IMR-90 (cell line): ENCODE measurements around the gene NACC1. TPM values are rescaled to one million over a fixed set of nuclear protein-coding genes. Genes with fewer than 3 reads are reported as not detected.

Experiments
- ATAC-seq: fragments of 200-7000 bp; cut with Tn5 transposase; 2 replicates; pipeline ENCODE4 v1.9.1; 2020; ENCODE audit warnings: low read depth, mild to moderate bottlenecking, moderate library complexity
- BruUV-seq: library from RNA; stranded (reverse); fragments of 400-500 nt; replicated peaks from 2 replicates; lab custom pipeline; 2021; lab: Mats Ljungman, UMichigan
- CTCF ChIA-PET: fragments of 300-600 bp; formaldehyde crosslinking; extraction: SDS; loops from one replicate; lab custom pipeline; 2021; ENCODE audit warnings: antibody characterized with exemption; lab: Yijun Ruan, JAX
- POLR2A ChIA-PET: fragments of 300-600 bp; sonication (Branson Sonifier 250); formaldehyde crosslinking; loops from one replicate; lab custom pipeline; 2022; ENCODE audit warnings: antibody characterized with exemption; ENCODE audit not compliant: unreplicated experiment; lab: Charles Lee
- DNase-seq: peaks from one replicate; pipeline ENCODE4 v3.0.0; 2013
- H2AFZ ChIP-seq: replicated peaks from 2 replicates; pipeline ENCODE3; 2013; ENCODE audit warnings: low read length, mild to moderate bottlenecking; ENCODE audit not compliant: poor library complexity
- H2AK5ac ChIP-seq: 2 replicates; pipeline ENCODE4 v1.6.1; 2013; ENCODE audit warnings: low read depth, low read length, inconsistent platforms
- H2AK9ac ChIP-seq: replicated peaks from 2 replicates; pipeline ENCODE3; 2013; ENCODE audit warnings: mild to moderate bottlenecking, low read depth, low read length, moderate library complexity; ENCODE audit not compliant: poor library complexity
- H2BK120ac ChIP-seq: 2 replicates; pipeline ENCODE4 v1.6.1; 2013; ENCODE audit warnings: low read depth, low read length, inconsistent platforms
- H2BK15ac ChIP-seq: 3 replicates; pipeline ENCODE4 v1.6.1; 2013; ENCODE audit warnings: low read depth, low read length, inconsistent platforms
- H2BK20ac ChIP-seq: 2 replicates; pipeline ENCODE4 v1.6.1; 2013; ENCODE audit warnings: low read depth, mild to moderate bottlenecking, inconsistent platforms, low read length, moderate library complexity
- H2BK5ac ChIP-seq: 2 replicates; pipeline ENCODE4 v1.6.1; 2013; ENCODE audit warnings: mild to moderate bottlenecking, low read depth, low read length, inconsistent platforms; ENCODE audit not compliant: poor library complexity, severe bottlenecking
- H3K14ac ChIP-seq: replicated peaks from 2 replicates; pipeline ENCODE4 v1.6.1; 2013; ENCODE audit warnings: low read depth, low read length, inconsistent platforms
- H3K18ac ChIP-seq: 2 replicates; pipeline ENCODE4 v1.6.1; 2013; ENCODE audit warnings: low read depth, low read length, control low read depth
- H3K23ac ChIP-seq: 2 replicates; pipeline ENCODE4 v1.6.1; 2013; ENCODE audit warnings: low read depth, low read length, inconsistent platforms
- H3K27ac ChIP-seq: 2 replicates; pipeline ENCODE4 v1.5.1; 2013; ENCODE audit warnings: mild to moderate bottlenecking, control low read depth, low read length; ENCODE audit not compliant: insufficient read depth
- H3K27me3 ChIP-seq: 2 replicates; pipeline ENCODE4 v1.6.1; 2013; ENCODE audit warnings: low read length; ENCODE audit not compliant: control insufficient read depth, insufficient read depth
- H3K36me3 ChIP-seq: 2 replicates; pipeline ENCODE4 v1.6.1; 2013; ENCODE audit warnings: low read length, mixed read lengths; ENCODE audit not compliant: control insufficient read depth, insufficient read depth
- H3K4ac ChIP-seq: 2 replicates; pipeline ENCODE4 v1.6.1; 2013; ENCODE audit warnings: low read depth, low read length, inconsistent platforms
- H3K4me1 ChIP-seq: 2 replicates; pipeline ENCODE4 v1.6.1; 2013; ENCODE audit warnings: low read length, mixed read lengths; ENCODE audit not compliant: control insufficient read depth, insufficient read depth
- H3K4me2 ChIP-seq: 2 replicates; pipeline ENCODE4 v1.6.1; 2013; ENCODE audit warnings: low read depth, mild to moderate bottlenecking, control low read depth, low read length, moderate library complexity
- H3K4me3 ChIP-seq: 2 replicates; pipeline ENCODE4 v1.5.1; 2013; ENCODE audit warnings: low read depth, mild to moderate bottlenecking, control low read depth, low read length, moderate library complexity; ENCODE audit not compliant: insufficient read depth
- H3K56ac ChIP-seq: 2 replicates; pipeline ENCODE4 v1.6.1; 2013; ENCODE audit warnings: low read length, inconsistent platforms; ENCODE audit not compliant: insufficient read depth; ENCODE audit errors: extremely low read depth
- H3K79me1 ChIP-seq, 2 experiments: 2 replicates each; pipeline ENCODE4 v1.6.1; 2013; ENCODE audit warnings: low read length in 2 of 2, inconsistent platforms in 1 of 2, low read depth in 1 of 2
- H3K9ac ChIP-seq: 2 replicates; pipeline ENCODE4 v1.6.1; 2013; ENCODE audit warnings: low read depth, low read length, control low read depth
- H3K9me1 ChIP-seq: 2 replicates; pipeline ENCODE4 v1.6.1; 2013; ENCODE audit warnings: low read length, inconsistent platforms; ENCODE audit not compliant: insufficient read depth
- H3K9me3 ChIP-seq: 2 replicates; pipeline ENCODE4 v1.6.1; 2013; ENCODE audit warnings: low read length; ENCODE audit not compliant: control insufficient read depth, insufficient read depth
- H4K20me1 ChIP-seq: 2 replicates; pipeline ENCODE4 v1.6.1; 2013; ENCODE audit warnings: low read length, inconsistent platforms; ENCODE audit not compliant: insufficient read depth
- H4K5ac ChIP-seq: 2 replicates; pipeline ENCODE4 v1.6.1; 2013; ENCODE audit warnings: mild to moderate bottlenecking, low read depth, low read length, control low read depth
- H4K8ac ChIP-seq, 2 experiments: 2 replicates each; pipeline ENCODE4 v1.6.1; 2013; ENCODE audit warnings: low read depth in 2 of 2, low read length in 2 of 2, control low read depth in 1 of 2, inconsistent platforms in 1 of 2
- H4K91ac ChIP-seq: 2 replicates; pipeline ENCODE4 v1.6.1; 2013; ENCODE audit warnings: low read depth, low read length, inconsistent platforms; ENCODE audit not compliant: insufficient read depth
- CEBPB ChIP-seq: IDR thresholded peaks from 2 replicates; pipeline ENCODE4 v1.6.1; 2012; ENCODE audit warnings: low read depth, low read length, improper control_type of control experiment
- CHD1 ChIP-seq: IDR thresholded peaks from 2 replicates; pipeline ENCODE4 v1.6.1; 2012; ENCODE audit warnings: low read depth, low read length, improper control_type of control experiment
- ELK1 ChIP-seq: fragments of 150-350 bp; IDR thresholded peaks from 2 replicates; pipeline ENCODE4 v1.6.1; 2016; ENCODE audit warnings: low read depth, mild to moderate bottlenecking, low read length, moderate library complexity, borderline replicate concordance
- NFE2L2 ChIP-seq: fragments of 150-350 bp; IDR thresholded peaks from 2 replicates; pipeline ENCODE4 v1.6.1; 2016; ENCODE audit warnings: low read depth, mild to moderate bottlenecking, low read length
- RAD21 ChIP-seq: IDR thresholded peaks from 2 replicates; pipeline ENCODE4 v1.6.1; 2012; ENCODE audit warnings: low read length, improper control_type of control experiment
- RCOR1 ChIP-seq: IDR thresholded peaks from 2 replicates; pipeline ENCODE4 v1.6.1; 2012; ENCODE audit warnings: mild to moderate bottlenecking, low read length, improper control_type of control experiment; ENCODE audit not compliant: insufficient replicate concordance
- SMC3 ChIP-seq: fragments of 150-350 bp; IDR thresholded peaks from 2 replicates; pipeline ENCODE4 v1.6.1; 2016; ENCODE audit warnings: low read depth, mild to moderate bottlenecking, antibody characterized with exemption, low read length, moderate library complexity
- WGBS, 2 experiments: methylation state at CpG; one replicate each; pipeline versions ENCODE4 v1.1.5 to v1.1.7; 2013; ENCODE audit warnings: missing lambda C conversion rate in 2 of 2; ENCODE audit not compliant: insufficient read length in 1 of 2; ENCODE audit errors: extremely low coverage in 2 of 2; 5-methylcytosine and 5-hydroxymethylcytosine counted together
- dilution Hi-C: fragments of 300-500 bp; cut with HindIII; formaldehyde crosslinking; loops from one replicate; pipeline ENCODE4 v1.14.3; 2018; ENCODE audit warnings: low sequenced_read_pairs; ENCODE audit not compliant: unreplicated experiment
- in situ Hi-C: fragments of 300-500 bp; cut with MboI; formaldehyde crosslinking; loops from 3 replicates; pipeline ENCODE4 v1.14.3; 2019; ENCODE audit warnings: low sequenced_read_pairs, inconsistent platforms, mixed read lengths
- intact Hi-C: fragments of 100-400 bp; cut with micrococcal nuclease; formaldehyde crosslinking; loops from 2 replicates; pipeline ENCODE4 v1.10.0; 2022
- polyA plus RNA-seq, 3 experiments: library from polyadenylated mRNA; depleted of rRNA; stranded (reverse); fragments of >200 nt; gene quantifications; 2 replicates each; pipeline ENCODE4 v1.2.3, GENCODE V29; 2012; ENCODE audit warnings: low replicate concordance in 1 of 3
- total RNA-seq: library from RNA; depleted of rRNA; stranded (reverse); fragments of >200 nt; gene quantifications from 2 replicates; pipeline ENCODE4 v1.2.3, GENCODE V29; 2012
- TF ChIP-seq, protein P1 (sequence below): fragments of 150-350 bp; IDR thresholded peaks from 2 replicates; pipeline ENCODE4 v1.6.1; 2017; ENCODE audit warnings: mild to moderate bottlenecking, antibody characterized with exemption, low read length, low read depth

Gene NACC1
- total and polyA plus RNA-seq, 2 of the 4 experiments (the other 2 are of a cell fraction): 42.5 to 181 TPM

- TF ChIP-seq SMC3 (no peak), NFE2L2 (no peak), ELK1 (no peak), RCOR1 (no peak), CEBPB (no peak), CHD1 (no peak), RAD21 (no peak)
- TF ChIP-seq, protein P1, sequence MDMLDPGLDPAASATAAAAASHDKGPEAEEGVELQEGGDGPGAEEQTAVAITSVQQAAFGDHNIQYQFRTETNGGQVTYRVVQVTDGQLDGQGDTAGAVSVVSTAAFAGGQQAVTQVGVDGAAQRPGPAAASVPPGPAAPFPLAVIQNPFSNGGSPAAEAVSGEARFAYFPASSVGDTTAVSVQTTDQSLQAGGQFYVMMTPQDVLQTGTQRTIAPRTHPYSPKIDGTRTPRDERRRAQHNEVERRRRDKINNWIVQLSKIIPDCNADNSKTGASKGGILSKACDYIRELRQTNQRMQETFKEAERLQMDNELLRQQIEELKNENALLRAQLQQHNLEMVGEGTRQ: no peak
- no peak overlapping the region for H2BK5ac ChIP-seq
- H3K27ac ChIP-seq: no peak overlapping the region
- no peaks in the 10 kb centered on the region for H3K27me3 ChIP-seq
- H3K14ac ChIP-seq: no peak overlapping the region
- no peak overlapping the region for H3K18ac ChIP-seq
- H2BK20ac ChIP-seq: no peak overlapping the region
- no peak overlapping the region for H3K4ac ChIP-seq
- no peak overlapping the region for H4K5ac ChIP-seq
- no peak overlapping the region for H2BK120ac ChIP-seq
- peaks cover 28% of the 10 kb centered on the region for H3K4me1 ChIP-seq
- H3K23ac ChIP-seq: no peak overlapping the region
- no peak overlapping the region for H2AK9ac ChIP-seq
- peaks cover 3% of the 10 kb centered on the region; the same call in 1 of the 2 replicates for H4K20me1 ChIP-seq
- WGBS, 2 experiments: 75% methylated on average over 2 of the region's 7 CpGs; no CpG with 5 or more reads in 1 of the 2 experiments
- H3K56ac ChIP-seq: no peak overlapping the region
- DNase-seq (no peak), ATAC-seq (no peak)
- H2AK5ac ChIP-seq: no peak overlapping the region
- no peak overlapping the region for H2AFZ ChIP-seq
- no peak overlapping the region for H4K91ac ChIP-seq
- peaks cover 0 to 30% of the 10 kb centered on the region in 2 experiments; a peak in 2 of 4 replicates for H3K79me1 ChIP-seq
- H2BK15ac ChIP-seq: no peak overlapping the region
- dilution Hi-C loops: no loop called here
- H3K9me3 ChIP-seq: no peaks in the 10 kb centered on the region
- no TSS peak for BruUV-seq
- intact Hi-C loops: no loop called here
- H3K4me2 ChIP-seq: no peak overlapping the region
- H3K4me3 ChIP-seq: no peak overlapping the region
- POLR2A ChIA-PET: no interaction called here
- H3K9ac ChIP-seq: no peak overlapping the region
- CTCF ChIA-PET: no interaction called here
- H3K9me1 ChIP-seq: peaks cover 4% of the 10 kb centered on the region
- no peak overlapping the region for H4K8ac ChIP-seq
- in situ Hi-C loops: no loop called here
- peaks cover 51% of the 10 kb centered on the region for H3K36me3 ChIP-seq
Observed at GRCh38 chr19:13083008-13083404, 35.1 kb upstream of the NACC1 start.
